Coronary artery (tissue), 2 donors: ENCODE results near the gene CDH5.

ENCODE experiments used
- DNase-seq: peaks from one replicate; pipeline ENCODE4 v3.0.0-alpha.2; 2017; ENCODE audit warnings: low spot score
- H3K27ac ChIP-seq, 2 donors: fragments of 200-600 bp; sonication (generic); one replicate each; pipeline ENCODE4 v1.5.1; 2016 to 2019
- H3K4me3 ChIP-seq: fragments of 200-600 bp; sonication (generic); 2 replicates; pipeline ENCODE4 v1.5.1; 2016; ENCODE audit warnings: mild to moderate bottlenecking, moderate library complexity
- CTCF ChIP-seq: fragments of 200-600 bp; sonication (generic); IDR thresholded peaks from one replicate; pipeline ENCODE4 v1.5.1; 2019; ENCODE audit warnings: antibody characterized with exemption

Gene CDH5

GRCh38 chr16:66337463-66338188 lies 28.9 kb upstream of the CDH5 start:
- no peak for TF ChIP-seq CTCF
- no peak overlapping the region for H3K27ac ChIP-seq
- DNase-seq, result no peak
- no peak overlapping the region for H3K4me3 ChIP-seq

GRCh38 chr16:66342294-66342900 lies 24.1 kb upstream of the CDH5 start:
- TF ChIP-seq CTCF, result no peak
- no peak for DNase-seq
- H3K27ac ChIP-seq, result no peak overlapping the region
- H3K4me3 ChIP-seq, result no peak overlapping the region

GRCh38 chr16:66344533-66345145 lies 21.9 kb upstream of the CDH5 start:
- H3K27ac ChIP-seq, result no peak overlapping the region
- no peak for DNase-seq
- peak; percentile 81 for TF ChIP-seq CTCF
- no peak overlapping the region for H3K4me3 ChIP-seq

GRCh38 chr16:66346221-66346620 lies 20.3 kb upstream of the CDH5 start:
- DNase-seq, result no peak
- Histone ChIP-seq H3K4me3 (no peak overlapping the region), H3K27ac (no peak overlapping the region)
- TF ChIP-seq CTCF, result no peak

GRCh38 chr16:66352304-66352703 lies 14.2 kb upstream of the CDH5 start:
- DNase-seq, result no peak
- no peak for TF ChIP-seq CTCF
- Histone ChIP-seq H3K4me3 (no peak overlapping the region), H3K27ac (no peak overlapping the region)

DNA sequence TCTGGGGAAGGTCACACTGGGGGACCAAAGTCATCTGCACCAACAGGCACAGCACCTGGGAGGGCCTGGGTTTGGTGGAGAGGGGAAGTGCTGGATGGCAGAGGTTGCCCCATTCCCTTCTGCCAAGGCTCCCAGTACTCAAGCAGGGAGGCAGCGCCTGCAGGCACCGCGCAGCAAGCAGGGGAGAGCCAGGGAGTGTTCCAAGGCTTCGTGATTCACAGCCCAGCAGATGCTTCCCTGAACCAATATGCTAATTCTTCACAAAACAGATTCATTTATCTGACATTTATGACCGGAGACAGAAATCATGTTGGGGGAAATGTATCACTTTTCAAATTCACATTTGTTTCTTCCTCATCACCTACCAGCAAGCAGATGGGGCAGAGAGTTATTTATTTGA lies 13.4 kb upstream of the CDH5 start:
- no peak overlapping the region for H3K4me3 ChIP-seq
- H3K27ac ChIP-seq, result no peak overlapping the region
- no peak for DNase-seq
- no peak for TF ChIP-seq CTCF
